ENCODE data around the gene LMO1. TPM values are rescaled to one million over a fixed set of nuclear protein-coding genes. Genes with fewer than 3 reads are reported as not detected.

Gene LMO1
- total and polyA plus RNA-seq, 8 donors = 0.65 TPM; not detected in 7

DNA sequence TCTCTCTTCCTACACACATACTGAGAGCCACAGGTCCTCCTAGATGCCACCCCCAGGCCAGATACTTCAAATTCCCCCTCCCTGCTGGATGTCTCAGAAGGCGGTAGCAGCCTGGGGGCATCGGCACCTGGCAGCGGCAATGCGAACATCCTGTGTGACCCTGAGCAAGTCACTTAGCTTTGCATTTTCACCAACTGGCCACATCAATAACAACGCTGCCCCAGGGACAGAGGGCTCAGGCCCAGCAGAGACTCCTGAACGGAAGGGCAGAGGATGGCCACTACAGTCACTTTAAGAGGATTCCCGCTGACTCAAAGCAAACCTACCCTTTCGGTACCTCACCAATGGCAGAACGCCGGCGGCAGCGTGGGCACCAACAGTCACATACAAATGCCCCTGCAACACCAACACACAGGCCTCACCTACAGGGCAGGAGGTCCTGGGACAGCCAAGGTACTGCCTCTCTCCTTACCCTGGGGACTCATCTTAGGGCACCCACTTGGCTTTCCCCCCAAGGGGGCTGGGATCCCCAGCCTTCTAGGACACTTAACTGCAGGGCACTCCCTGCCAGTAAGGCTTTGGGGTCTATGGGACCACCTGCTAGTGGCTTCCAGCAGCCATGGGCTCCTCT, 1.6 kb downstream of the LMO1 start:
- WGBS, 5 donors = 56 to 85% (median 70%) methylated on average over 7 to 12 of the region's 12 CpGs
- TF ChIP-seq POLR2A (IDR thresholded peaks at IDR 0.05) (no peak), EP300 (IDR thresholded peaks at IDR 0.05) (no peak), POLR2AphosphoS5 (IDR thresholded peaks at IDR 0.05) (no peak)
- TF ChIP-seq, protein P1, sequence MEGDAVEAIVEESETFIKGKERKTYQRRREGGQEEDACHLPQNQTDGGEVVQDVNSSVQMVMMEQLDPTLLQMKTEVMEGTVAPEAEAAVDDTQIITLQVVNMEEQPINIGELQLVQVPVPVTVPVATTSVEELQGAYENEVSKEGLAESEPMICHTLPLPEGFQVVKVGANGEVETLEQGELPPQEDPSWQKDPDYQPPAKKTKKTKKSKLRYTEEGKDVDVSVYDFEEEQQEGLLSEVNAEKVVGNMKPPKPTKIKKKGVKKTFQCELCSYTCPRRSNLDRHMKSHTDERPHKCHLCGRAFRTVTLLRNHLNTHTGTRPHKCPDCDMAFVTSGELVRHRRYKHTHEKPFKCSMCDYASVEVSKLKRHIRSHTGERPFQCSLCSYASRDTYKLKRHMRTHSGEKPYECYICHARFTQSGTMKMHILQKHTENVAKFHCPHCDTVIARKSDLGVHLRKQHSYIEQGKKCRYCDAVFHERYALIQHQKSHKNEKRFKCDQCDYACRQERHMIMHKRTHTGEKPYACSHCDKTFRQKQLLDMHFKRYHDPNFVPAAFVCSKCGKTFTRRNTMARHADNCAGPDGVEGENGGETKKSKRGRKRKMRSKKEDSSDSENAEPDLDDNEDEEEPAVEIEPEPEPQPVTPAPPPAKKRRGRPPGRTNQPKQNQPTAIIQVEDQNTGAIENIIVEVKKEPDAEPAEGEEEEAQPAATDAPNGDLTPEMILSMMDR (IDR thresholded peaks at IDR 0.05) = no peak
- Histone ChIP-seq H3K27ac (peak overlapping the region in 1 of 5 donors; percentile 74), H3K4me1 (peaks cover 20 to 32% (median 23%) of the 10 kb centered on the region in 4 donors), H3K4me3 (peak overlapping the region; percentile 44 to 63 (median 55)), H3K9me3 (no peaks in the 10 kb centered on the region), H3K36me3 (no peaks in the 10 kb centered on the region), H3K27me3 (peaks cover 0 to 84% (median 59%) of the 10 kb centered on the region in 3 donors)
- intact Hi-C loops (cut with DNase I; ENCODE audit: low total_unique reads) = no loop called here
- peak in 1 of 2 donors; percentile 21 for DNase-seq

DNA sequence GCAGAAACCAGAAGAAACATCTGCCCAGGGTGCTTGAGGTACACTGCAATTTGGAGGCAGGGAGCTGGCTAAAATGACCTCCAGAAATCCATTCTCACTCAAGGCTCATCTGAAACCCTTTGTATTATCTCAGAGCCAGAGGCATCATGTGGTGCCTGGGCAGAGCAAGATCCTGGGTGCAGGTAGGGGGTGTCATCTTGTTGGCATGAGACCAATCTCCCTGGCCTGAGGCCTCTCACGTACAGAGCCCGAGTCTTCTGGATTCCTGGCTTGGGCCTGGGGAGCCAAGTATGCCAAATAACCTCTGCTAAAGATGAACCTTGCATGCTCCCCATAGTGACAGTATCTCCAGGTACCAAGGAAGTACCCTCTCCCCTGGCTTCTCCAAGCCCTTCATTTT, 2.4 kb downstream of the LMO1 start:
- intact Hi-C loops (cut with DNase I; ENCODE audit: low total_unique reads) = no loop called here
- peak in 1 of 2 donors; percentile 17 for DNase-seq
- Histone ChIP-seq H3K9me3 (no peaks in the 10 kb centered on the region), H3K4me1 (peaks cover 20 to 32% (median 23%) of the 10 kb centered on the region in 4 donors), H3K27ac (no peak overlapping the region), H3K4me3 (no peak overlapping the region), H3K27me3 (peaks cover 0 to 77% (median 51%) of the 10 kb centered on the region in 3 donors), H3K36me3 (no peaks in the 10 kb centered on the region)
- TF ChIP-seq POLR2AphosphoS5 (IDR thresholded peaks at IDR 0.05) (no peak), POLR2A (IDR thresholded peaks at IDR 0.05) (no peak), EP300 (IDR thresholded peaks at IDR 0.05) (no peak)
- TF ChIP-seq, protein P1 (IDR thresholded peaks at IDR 0.05) = no peak
- WGBS, 5 donors = 89 to 100% (median 95%) methylated on average over 2 of the region's 2 CpGs

DNA sequence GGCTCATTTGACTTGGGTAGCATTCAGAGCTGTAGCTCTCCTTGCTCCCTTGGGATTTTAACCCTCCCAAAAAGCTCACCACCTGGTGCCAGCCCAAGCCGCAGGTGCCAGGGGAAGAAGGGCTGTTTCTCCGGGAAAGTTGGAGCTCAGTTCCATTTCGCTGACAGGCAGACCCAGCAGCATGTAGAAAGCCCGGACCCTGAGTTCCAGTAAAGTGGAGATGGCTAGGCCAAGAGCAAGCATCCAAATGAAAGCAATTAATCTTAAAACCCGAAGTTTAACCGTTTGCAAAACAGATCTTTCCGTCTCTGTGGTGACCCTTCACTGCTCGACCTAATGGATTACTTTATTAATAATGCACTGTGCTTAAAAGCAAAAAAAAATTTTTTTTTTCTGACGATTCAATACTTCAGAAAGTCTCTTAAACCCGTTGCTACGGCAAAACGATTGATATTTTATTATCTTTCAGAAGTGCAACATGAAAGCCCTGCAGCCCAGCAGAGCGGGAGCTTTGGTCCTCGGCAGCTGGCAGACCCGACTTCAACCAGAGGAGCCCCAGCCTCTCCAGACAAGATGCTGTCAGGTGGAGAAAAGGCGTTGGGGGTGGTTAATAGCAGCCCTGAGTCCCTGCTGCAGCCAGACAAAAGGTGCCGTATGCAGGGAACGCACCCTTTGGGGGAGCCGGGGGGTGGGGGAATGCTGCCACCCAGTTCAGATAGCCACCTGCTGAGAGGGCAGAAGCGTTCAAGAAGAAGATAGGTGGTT, 3.3 kb downstream of the LMO1 start:
- Histone ChIP-seq H3K27ac (no peak overlapping the region), H3K27me3 (peaks cover 0 to 68% (median 44%) of the 10 kb centered on the region in 3 donors), H3K36me3 (no peaks in the 10 kb centered on the region), H3K4me1 (peaks cover 20 to 32% (median 23%) of the 10 kb centered on the region in 4 donors), H3K9me3 (no peaks in the 10 kb centered on the region), H3K4me3 (no peak overlapping the region)
- DNase-seq = peak in 1 of 2 donors; percentile 14
- 80 to 91% (median 82%) methylated on average over 20 of the region's 20 CpGs for WGBS, 5 donors
- TF ChIP-seq POLR2A (IDR thresholded peaks at IDR 0.05) (no peak), POLR2AphosphoS5 (IDR thresholded peaks at IDR 0.05) (no peak), EP300 (IDR thresholded peaks at IDR 0.05) (no peak)
- TF ChIP-seq, protein P1 (IDR thresholded peaks at IDR 0.05) = no peak
- intact Hi-C loops (cut with DNase I; ENCODE audit: low total_unique reads) = no loop called here

DNA sequence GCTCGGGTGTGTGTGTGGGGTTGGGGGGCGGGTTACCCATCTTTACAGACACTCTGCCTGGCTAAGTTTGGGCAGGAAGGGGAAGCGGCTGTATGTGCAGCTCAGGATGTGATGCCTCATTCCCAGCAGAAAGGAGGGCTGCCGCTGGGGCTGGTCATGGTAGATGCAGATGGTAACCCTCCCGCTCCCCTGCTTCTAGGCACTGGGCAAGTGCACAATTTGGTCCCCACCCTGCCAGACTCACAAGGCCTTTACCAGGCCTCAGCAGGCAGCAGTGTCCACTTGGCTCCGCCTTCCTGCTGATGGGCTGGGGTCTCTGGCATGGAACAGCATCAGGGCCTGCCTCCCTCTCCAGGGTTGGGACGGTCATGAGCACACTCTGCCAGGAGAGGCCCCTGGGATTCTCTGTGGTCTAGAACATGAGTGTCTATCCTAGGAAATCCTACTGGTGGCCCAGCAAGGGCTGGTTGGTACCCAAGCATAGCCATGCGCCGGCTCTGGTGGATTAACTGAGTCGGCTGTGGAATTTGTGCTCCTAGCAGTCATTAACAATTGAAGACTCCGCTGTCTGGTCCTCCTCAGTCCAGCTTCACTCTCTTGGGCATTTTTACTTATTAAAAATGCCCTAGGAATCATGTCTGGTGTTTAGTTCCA, 4.2 kb downstream of the LMO1 start:
- H3K36me3 ChIP-seq = no peaks in the 10 kb centered on the region
- intact Hi-C loops (cut with DNase I; ENCODE audit: low total_unique reads) = no loop called here
- H3K4me3 ChIP-seq = no peak overlapping the region
- peaks cover 0 to 58% (median 34%) of the 10 kb centered on the region in 3 donors for H3K27me3 ChIP-seq
- DNase-seq = peak in 1 of 2 donors; percentile 19
- H3K4me1 ChIP-seq = peaks cover 20 to 31% (median 23%) of the 10 kb centered on the region in 4 donors
- 72 to 89% (median 85%) methylated on average over 8 to 11 of the region's 11 CpGs for WGBS, 5 donors
- H3K27ac ChIP-seq = peak overlapping the region in 2 of 5 donors; percentile 33 to 68
- no peaks in the 10 kb centered on the region for H3K9me3 ChIP-seq
- TF ChIP-seq EP300 (IDR thresholded peaks at IDR 0.05) = no peak
- no peak for TF ChIP-seq POLR2AphosphoS5 (IDR thresholded peaks at IDR 0.05)
- TF ChIP-seq, protein P1 (IDR thresholded peaks at IDR 0.05) = no peak
- no peak for TF ChIP-seq POLR2A (IDR thresholded peaks at IDR 0.05)
